A549 (cell line): ENCODE measurements around the gene CTTN. TPM values are rescaled to one million over a fixed set of nuclear protein-coding genes. Genes with fewer than 3 reads are reported as not detected.
A peak's percentile ranks its signal among the peaks of the same experiment; 100 is the strongest.
"Not testable (repeated sequence)": the region's sequence is repeated elsewhere in the genome, so short reads cannot be mapped to it uniquely, and the experiment has no call there.

Experiments
- ATAC-seq, 2 experiments: fragments of 200-7000 bp in 1 of 2; fragments of >200 bp in 1 of 2; cut with Nextera tagmentation in 1 of 2; cut with Tn5 transposase in 1 of 2; 3 replicates each; pipeline versions ENCODE4 v1.8.0 to v1.9.1; 2018 to 2020; ENCODE audit warnings: mild to moderate bottlenecking in 1 of 2, moderate library complexity in 1 of 2
- CTCF ChIA-PET: fragments of 300-600 bp; sonication (Branson Sonifier 250); formaldehyde crosslinking; extraction: SDS; loops from one replicate; lab custom pipeline; 2021; ENCODE audit warnings: antibody characterized with exemption, inconsistent platforms; lab: Yijun Ruan, JAX
- POLR2A ChIA-PET: fragments of 350-600 bp; formaldehyde crosslinking; extraction: SDS; loops from one replicate; lab custom pipeline; 2021; ENCODE audit warnings: antibody characterized with exemption, inconsistent platforms; lab: Yijun Ruan, JAX
- DNase-seq, 2 experiments: peaks; one replicate each; pipeline versions ENCODE4 v3.0.0 to v3.0.0-alpha.2; 2011 to 2016; ENCODE audit warnings: low read depth in 1 of 2, low spot score in 1 of 2
- FAIRE-seq: peaks from 2 replicates; lab custom pipeline; 2011; peaks lifted over from hg19 to GRCh38; lab: Jason Lieb, UNC
- H3K27ac ChIP-seq, 2 experiments: fragments of >200 bp; sonication (Bioruptor Twin); formaldehyde crosslinking; 3 replicates each; pipeline ENCODE4 v1.5.1; 2016 to 2017
- H3K4me1 ChIP-seq: fragments of >200 bp; sonication (Bioruptor Twin); formaldehyde crosslinking; 3 replicates; pipeline ENCODE4 v1.6.1; 2016
- H3K4me2 ChIP-seq: fragments of >200 bp; sonication (Bioruptor Twin); formaldehyde crosslinking; 3 replicates; pipeline ENCODE4 v1.6.1; 2016
- H3K4me3 ChIP-seq: fragments of >200 bp; sonication (Bioruptor Twin); formaldehyde crosslinking; 3 replicates; pipeline ENCODE4 v1.5.1; 2016
- H3K9me3 ChIP-seq: fragments of >200 bp; sonication (Bioruptor Twin); formaldehyde crosslinking; 3 replicates; pipeline ENCODE4 v1.6.1; 2016
- ATOH8 ChIP-seq: fragments of 250-450 bp; sonication (Bioruptor Pico); IDR thresholded peaks from 2 replicates; pipeline ENCODE4 v1.5.0; 2020; ENCODE audit warnings: low read depth, mild to moderate bottlenecking, moderate library complexity
- CBX2 ChIP-seq: fragments of 200-600 bp; sonication (generic); IDR thresholded peaks from 2 replicates; pipeline ENCODE4 v1.6.1; 2016; ENCODE audit warnings: low read depth, mild to moderate bottlenecking, borderline replicate concordance
- CHD2 ChIP-seq: fragments of 150-350 bp; IDR thresholded peaks from 2 replicates; pipeline ENCODE4 v1.6.1; 2014; ENCODE audit warnings: low read length; ENCODE audit not compliant: partially characterized antibody
- CHD4 ChIP-seq: fragments of 200-600 bp; sonication (generic); IDR thresholded peaks from 2 replicates; pipeline ENCODE4 v1.6.1; 2016; ENCODE audit warnings: antibody characterized with exemption, mild to moderate bottlenecking, borderline replicate concordance
- EHF ChIP-seq: fragments of 250-450 bp; sonication (Bioruptor Pico); IDR thresholded peaks from 2 replicates; pipeline ENCODE4 v1.5.0; 2020; ENCODE audit warnings: mild to moderate bottlenecking
- ELK1 ChIP-seq: fragments of 150-350 bp; IDR thresholded peaks from 2 replicates; pipeline ENCODE4 v1.6.1; 2014; ENCODE audit warnings: low read depth, mild to moderate bottlenecking, low read length
- FOSL2 ChIP-seq, 2 experiments: fragments of 450-650 bp in 1 of 2; fragments of >200 bp in 1 of 2; sonication (Bioruptor Twin) in 1 of 2; formaldehyde crosslinking; IDR thresholded peaks; 2 replicates each; pipeline versions ENCODE4 v1.5.0 to v1.6.1; 2016 to 2020; ENCODE audit warnings: mild to moderate bottlenecking in 1 of 2, moderate library complexity in 1 of 2
- FOXS1 ChIP-seq: fragments of 250-450 bp; sonication (Bioruptor Pico); IDR thresholded peaks from 2 replicates; pipeline ENCODE4 v1.5.0; 2020; ENCODE audit warnings: mild to moderate bottlenecking, moderate library complexity
- GATA3 ChIP-seq: IDR thresholded peaks from 2 replicates; pipeline ENCODE4 v1.6.1; 2012; ENCODE audit warnings: borderline replicate concordance
- HES2 ChIP-seq: fragments of >200 bp; sonication (Bioruptor Twin); formaldehyde crosslinking; IDR thresholded peaks from 2 replicates; pipeline ENCODE4 v1.6.1; 2016
- HMGXB4 ChIP-seq: fragments of 250-450 bp; sonication (Bioruptor Pico); IDR thresholded peaks from 2 replicates; pipeline ENCODE4 v1.5.0; 2021; ENCODE audit warnings: mild to moderate bottlenecking, moderate library complexity, borderline replicate concordance
- HOXB5 ChIP-seq: fragments of 250-450 bp; sonication (Bioruptor Pico); IDR thresholded peaks from 2 replicates; pipeline ENCODE4 v1.5.0; 2020; ENCODE audit warnings: mild to moderate bottlenecking, moderate library complexity
- KDM5A ChIP-seq: fragments of 200-600 bp; sonication (generic); IDR thresholded peaks from 2 replicates; pipeline ENCODE4 v1.6.1; 2016; ENCODE audit warnings: antibody characterized with exemption, mild to moderate bottlenecking
- MAZ ChIP-seq: fragments of 150-350 bp; IDR thresholded peaks from 2 replicates; pipeline ENCODE4 v1.6.1; 2014; ENCODE audit warnings: antibody characterized with exemption, low read depth, low read length, borderline replicate concordance
- MYC ChIP-seq: IDR thresholded peaks from 2 replicates; pipeline ENCODE4 v1.6.1; 2012; ENCODE audit warnings: mild to moderate bottlenecking, inconsistent platforms, low read length, improper control_type of control experiment, borderline replicate concordance
- PHF8 ChIP-seq: fragments of 200-600 bp; sonication (generic); IDR thresholded peaks from 2 replicates; pipeline ENCODE4 v1.6.1; 2016; ENCODE audit warnings: low read depth, mild to moderate bottlenecking, antibody characterized with exemption, moderate library complexity, borderline replicate concordance
- POLR2AphosphoS2 ChIP-seq: conservative IDR thresholded peaks from 2 replicates; pipeline ENCODE4 v1.6.1; 2012; ENCODE audit warnings: low read length, improper control_type of control experiment, inconsistent platforms
- RAD21 ChIP-seq, 2 experiments: fragments of >200 bp in 1 of 2; sonication (Bioruptor Twin) in 1 of 2; formaldehyde crosslinking in 1 of 2; IDR thresholded peaks in 1 of 2; conservative IDR thresholded peaks in 1 of 2; 2 replicates in 1 of 2; 3 replicates in 1 of 2; pipeline ENCODE4 v1.6.1; 2012 to 2018; ENCODE audit warnings: inconsistent platforms in 1 of 2
- RCOR1 ChIP-seq: fragments of 150-350 bp; IDR thresholded peaks from 2 replicates; pipeline ENCODE4 v1.6.1; 2014; ENCODE audit warnings: antibody characterized with exemption, low read length, low read depth
- RNF2 ChIP-seq: fragments of 200-600 bp; sonication (generic); IDR thresholded peaks from 2 replicates; pipeline ENCODE4 v1.6.1; 2016; ENCODE audit warnings: low read depth, mild to moderate bottlenecking, antibody characterized with exemption, moderate library complexity, borderline replicate concordance
- SREBF2 ChIP-seq: fragments of 450-650 bp; IDR thresholded peaks from 2 replicates; pipeline ENCODE4 v1.6.1; 2014; ENCODE audit warnings: mild to moderate bottlenecking, moderate library complexity
- TFCP2L1 ChIP-seq: fragments of 250-450 bp; sonication (Bioruptor Pico); IDR thresholded peaks from 2 replicates; pipeline ENCODE4 v1.5.0; 2021; ENCODE audit warnings: mild to moderate bottlenecking
- ZC3H11A ChIP-seq: fragments of 450-650 bp; IDR thresholded peaks from 2 replicates; pipeline ENCODE4 v1.6.1; 2014; ENCODE audit warnings: antibody characterized with exemption, mild to moderate bottlenecking
- WGBS: methylation state at CpG from one replicate; pipeline ENCODE4 v1.1.6; 2017; ENCODE audit errors: missing lambda C conversion rate; 5-methylcytosine and 5-hydroxymethylcytosine counted together
- polyA plus RNA-seq, 4 experiments: library from polyadenylated mRNA; depleted of rRNA in 3 of 4; stranded (reverse); fragments of >200 nt; fragmentation: RNase III in 1 of 4; extraction: RNeasy Plus Mini Kit Qiagen cat#74134 plus additional on column Dnase treatment in 1 of 4; gene quantifications; 2 replicates in 3 of 4; 3 replicates in 1 of 4; pipeline ENCODE4 v1.2.3, GENCODE V29; 2011 to 2017

Gene CTTN
- polyA plus RNA-seq, 2 of the 4 experiments (the other 2 are of a cell fraction): 140 to 214 TPM

GRCh38 chr11:70384566-70385152 lies 13.7 kb upstream of the CTTN start (continued):
- TF ChIP-seq KDM5A: no peak

GRCh38 chr11:70387564-70387963 lies 10.8 kb upstream of the CTTN start:
- CTCF ChIA-PET: interaction anchor here (1.4 kb wide), 1 partner anchor 9 kb away, joined by 6 read pairs; no protein-coding TSS in a partner anchor
- Histone ChIP-seq H3K27ac (no peak overlapping the region), H3K9me3 (no peaks in the 10 kb centered on the region), H3K4me3 (no peak overlapping the region), H3K4me1 (peaks cover 7% of the 10 kb centered on the region), H3K4me2 (no peak overlapping the region)
- FAIRE-seq (no peak), ATAC-seq (no peak), DNase-seq (no peak)
- no peak for TF ChIP-seq HMGXB4 (CRISPR knock-in tag)
- TF ChIP-seq GATA3: no peak
- TF ChIP-seq ATOH8: no peak
- no peak for TF ChIP-seq RNF2
- TF ChIP-seq FOSL2 (IDR thresholded peaks at IDR 0.05): no peak
- no peak for TF ChIP-seq FOSL2 (CRISPR knock-in tag; IDR thresholded peaks at IDR 0.05)
- TF ChIP-seq PHF8: no peak
- no peak for TF ChIP-seq ELK1
- no peak for TF ChIP-seq RCOR1
- no peak for TF ChIP-seq TFCP2L1 (CRISPR knock-in tag)
- no peak for TF ChIP-seq FOXS1 (CRISPR knock-in tag)
- TF ChIP-seq HOXB5 (CRISPR knock-in tag): no peak
- TF ChIP-seq MAZ: no peak
- TF ChIP-seq MYC: no peak
- 95% methylated on average over 4 of the region's 4 CpGs for WGBS
- POLR2A ChIA-PET: no interaction called here

GRCh38 chr11:70389201-70389600 lies 9.1 kb upstream of the CTTN start:
- no peak overlapping the region for H3K27ac ChIP-seq
- ChIA-PET CTCF (no interaction called here), POLR2A (interaction anchor here (1.2 kb wide), 1 partner anchor 9 kb away, joined by 6 read pairs; the partner anchor contains the start of gene CTTN)
- TF ChIP-seq HES2 (no peak), RCOR1 (no peak), CHD2 (no peak), POLR2AphosphoS2 (no peak), EHF (no peak), GATA3 (no peak), CBX2 (no peak), TFCP2L1 (CRISPR knock-in tag) (no peak), ZC3H11A (no peak), CHD4 (no peak), RAD21 (conservative IDR thresholded peaks at IDR 0.05 in 1 of 2, IDR thresholded peaks at IDR 0.05 in 1 of 2) (no peak), SREBF2 (no peak)
- DNase-seq (no peak), FAIRE-seq (no peak), ATAC-seq (peak in 1 of 2 experiments; percentile 25; a peak in 1 of 6 replicates)
- no peaks in the 10 kb centered on the region for H3K9me3 ChIP-seq
- 82% methylated on average over 6 of the region's 6 CpGs for WGBS
- no peak overlapping the region for H3K4me3 ChIP-seq
- H3K4me2 ChIP-seq: no peak overlapping the region
- H3K4me1 ChIP-seq: no peaks in the 10 kb centered on the region

GRCh38 chr11:70390882-70391281 lies 7.4 kb upstream of the CTTN start:
- H3K27ac ChIP-seq, H3K4me2 ChIP-seq, H3K9me3 ChIP-seq, H3K4me3 ChIP-seq, DNase-seq, ATAC-seq, POLR2A ChIA-PET, H3K4me1 ChIP-seq, CTCF ChIA-PET, FAIRE-seq: not testable (repeated sequence)
- 93% methylated on average over 7 of the region's 7 CpGs for WGBS
